GM10847 (cell line): ENCODE measurements around the gene PDZRN4.

Experiments
- POLR2A ChIP-seq: IDR thresholded peaks from 2 replicates; pipeline ENCODE4 v1.6.1; 2011; ENCODE audit not compliant: insufficient read length; ENCODE audit errors: extremely low read depth

PDZRN4 gene

DNA sequence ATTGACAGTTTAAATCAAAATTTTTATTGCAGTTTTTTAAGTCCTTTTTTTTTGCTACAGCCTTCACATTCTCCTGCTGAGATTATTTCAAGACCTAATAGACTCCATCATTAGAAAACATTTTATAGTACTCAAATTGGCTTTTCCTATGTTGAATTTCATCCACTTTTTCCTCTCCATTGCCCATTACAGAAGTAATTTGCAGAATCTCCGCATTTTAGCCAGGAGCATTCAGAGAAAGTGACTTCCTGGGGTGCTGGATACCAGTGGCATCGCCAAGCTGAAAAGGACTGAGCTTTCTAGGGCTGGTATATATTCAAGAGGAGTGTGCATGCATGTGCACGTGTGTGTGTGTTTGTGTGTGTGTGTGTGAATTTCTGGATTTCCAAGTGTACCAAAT lies 340.8 kb downstream of the PDZRN4 start:
- TF ChIP-seq POLR2A, result no peak

GRCh38 chr12:41530441-41530840 lies 342.3 kb downstream of the PDZRN4 start:
- no peak for TF ChIP-seq POLR2A

DNA sequence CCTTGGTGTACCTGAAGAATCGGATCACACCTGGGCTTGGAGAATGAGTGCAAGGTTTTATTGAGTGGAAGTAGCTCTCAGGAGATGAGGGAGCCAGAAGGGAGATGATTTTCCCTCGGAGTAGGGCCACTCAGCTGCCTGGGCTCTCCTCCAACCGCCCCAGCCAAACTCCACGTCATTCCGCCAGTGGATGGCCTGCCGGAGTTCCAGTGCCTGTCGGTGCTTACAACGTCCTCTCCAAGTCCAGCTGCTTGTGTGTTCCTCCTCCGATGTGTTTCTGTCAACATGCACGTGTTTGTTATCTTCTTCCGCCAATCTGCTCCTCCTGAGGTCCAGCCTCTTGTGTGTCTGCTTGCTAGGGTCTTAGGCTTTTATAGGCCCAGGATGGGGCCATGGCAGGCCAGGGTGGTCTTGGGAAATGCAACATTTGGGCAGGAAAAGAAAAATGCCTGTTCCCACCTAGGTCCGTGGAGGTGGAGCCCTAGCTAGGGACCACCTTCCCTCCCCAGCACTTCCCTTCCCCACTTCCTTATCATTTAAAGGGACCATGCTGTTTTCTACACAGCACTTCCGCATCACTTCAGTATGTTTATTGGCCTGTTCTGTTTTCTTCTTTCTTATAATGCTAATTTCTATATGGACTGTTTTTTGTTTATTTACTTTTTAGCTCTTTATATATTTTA lies 343.2 kb downstream of the PDZRN4 start:
- TF ChIP-seq POLR2A, result no peak

GRCh38 chr12:41532072-41532471 lies 344.0 kb downstream of the PDZRN4 start:
- no peak for TF ChIP-seq POLR2A

DNA sequence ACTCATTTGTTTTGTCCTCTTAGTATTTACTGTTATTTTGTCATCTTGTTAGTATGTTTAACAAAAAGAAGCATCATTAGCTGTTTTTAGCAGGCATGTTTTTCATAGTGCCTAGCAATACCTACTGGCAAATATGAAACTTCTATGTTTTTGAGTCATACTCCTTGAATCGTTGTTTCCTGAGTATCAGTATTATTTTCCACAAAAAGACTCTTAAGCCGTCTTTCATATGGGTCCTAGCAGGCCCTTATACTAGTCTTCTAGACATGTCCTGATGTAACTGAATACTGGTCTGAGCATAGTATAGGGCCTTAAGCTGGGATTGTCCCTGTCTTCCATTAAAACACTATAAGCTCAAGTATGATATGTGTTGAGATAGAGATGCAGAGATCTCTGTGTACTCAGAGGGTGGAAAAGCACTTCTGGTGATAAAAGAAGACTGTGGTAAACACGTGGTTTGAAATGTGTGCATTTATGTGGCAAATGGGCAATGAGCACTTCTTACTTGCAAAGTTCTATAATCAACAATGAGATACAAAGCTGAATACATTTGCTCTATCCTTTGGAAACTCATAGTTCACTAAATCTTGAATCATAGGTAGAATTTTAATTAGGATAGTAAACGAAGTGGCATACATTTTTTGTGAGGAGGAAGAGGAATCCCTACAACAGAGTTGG lies 348.8 kb downstream of the PDZRN4 start:
- TF ChIP-seq POLR2A, result no peak

- no peak for TF ChIP-seq POLR2A
Measured at GRCh38 chr12:41537522-41537921, 349.4 kb downstream of the PDZRN4 start.

- no peak for TF ChIP-seq POLR2A
Measured at GRCh38 chr12:41545761-41546160, 357.6 kb downstream of the PDZRN4 start.

DNA sequence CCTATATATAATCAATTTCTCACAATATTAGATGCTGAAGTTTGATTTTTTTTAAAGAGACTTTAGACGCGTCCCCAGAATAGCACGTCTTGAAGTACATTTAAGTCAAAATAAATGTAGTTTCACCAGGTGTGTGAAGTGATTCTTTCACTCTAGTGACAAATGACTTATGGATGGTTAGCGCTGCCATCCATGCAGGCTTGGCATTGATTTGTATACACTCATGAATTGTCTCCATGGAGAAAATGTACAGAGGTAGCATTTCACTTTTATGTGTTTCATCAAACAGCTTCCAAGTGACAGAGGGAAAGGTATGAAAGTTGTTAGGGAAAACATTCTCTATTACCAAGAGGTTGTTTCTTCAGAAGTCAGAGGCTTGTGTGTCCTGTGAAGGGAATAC lies 360.8 kb downstream of the PDZRN4 start:
- no peak for TF ChIP-seq POLR2A

DNA sequence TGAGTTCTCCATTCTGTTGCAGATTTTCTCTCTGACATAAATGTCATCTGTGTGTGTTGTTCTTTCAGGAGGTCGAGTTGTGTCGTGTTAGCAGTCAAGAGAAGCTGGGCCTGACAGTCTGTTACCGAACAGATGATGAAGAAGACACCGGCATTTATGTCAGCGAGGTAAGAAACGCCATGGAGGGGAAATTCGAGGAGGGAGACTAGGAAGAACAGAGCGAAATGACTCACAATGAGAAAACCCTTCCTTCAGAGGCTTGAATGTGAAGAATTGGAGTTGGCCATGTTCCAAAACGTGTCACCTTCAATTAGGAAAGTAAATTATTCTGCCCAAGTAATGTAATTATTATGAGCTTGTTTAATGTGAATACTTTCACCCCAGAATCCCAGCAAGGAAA lies 364.5 kb downstream of the PDZRN4 start:
- TF ChIP-seq POLR2A, result no peak

GRCh38 chr12:41556176-41556575 lies 368.1 kb downstream of the PDZRN4 start:
- TF ChIP-seq POLR2A, result no peak

DNA sequence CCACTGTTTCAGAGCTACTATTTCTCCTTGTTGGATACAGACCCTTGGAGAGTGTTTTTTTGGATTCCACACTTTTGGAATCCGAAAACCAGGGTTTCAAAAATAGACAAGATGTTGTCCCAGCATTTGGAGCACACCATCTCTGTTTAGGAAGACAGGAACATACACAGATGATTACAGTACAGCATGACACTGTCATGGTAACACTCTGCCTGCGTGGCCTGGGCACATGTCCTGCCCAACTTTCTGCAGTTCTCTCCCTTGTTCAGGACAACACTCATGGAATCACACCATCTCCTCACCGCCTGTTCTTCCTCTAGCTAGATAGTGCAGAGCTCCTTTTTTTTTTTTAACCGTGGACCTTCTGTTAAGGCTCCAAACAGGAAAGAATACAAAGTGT lies 369.2 kb downstream of the PDZRN4 start:
- no peak for TF ChIP-seq POLR2A

DNA sequence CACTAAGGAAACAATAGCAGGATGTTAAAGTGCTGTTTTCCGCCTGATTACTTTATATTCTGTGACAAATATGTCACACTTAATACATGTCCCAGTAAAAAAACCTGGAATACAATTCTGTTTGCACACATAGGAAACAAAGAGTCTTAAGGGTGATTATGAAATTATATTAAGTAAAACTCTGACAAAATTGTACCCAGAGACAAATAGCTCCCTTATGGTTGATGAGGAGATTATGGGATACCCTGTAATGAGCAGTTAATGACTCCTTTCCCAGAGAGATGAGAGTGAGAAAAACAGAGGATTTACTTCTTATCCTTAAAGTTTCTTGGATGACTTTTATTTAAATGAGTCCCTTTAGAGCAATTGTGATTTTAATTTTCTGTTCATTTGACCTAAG lies 370.6 kb downstream of the PDZRN4 start:
- no peak for TF ChIP-seq POLR2A

GRCh38 chr12:41563051-41563450 lies 374.9 kb downstream of the PDZRN4 start:
- no peak for TF ChIP-seq POLR2A

- no peak for TF ChIP-seq POLR2A
Measured at GRCh38 chr12:41564816-41565215, 376.7 kb downstream of the PDZRN4 start.

- no peak for TF ChIP-seq POLR2A
Measured at GRCh38 chr12:41566703-41567102, 378.6 kb downstream of the PDZRN4 start.

DNA sequence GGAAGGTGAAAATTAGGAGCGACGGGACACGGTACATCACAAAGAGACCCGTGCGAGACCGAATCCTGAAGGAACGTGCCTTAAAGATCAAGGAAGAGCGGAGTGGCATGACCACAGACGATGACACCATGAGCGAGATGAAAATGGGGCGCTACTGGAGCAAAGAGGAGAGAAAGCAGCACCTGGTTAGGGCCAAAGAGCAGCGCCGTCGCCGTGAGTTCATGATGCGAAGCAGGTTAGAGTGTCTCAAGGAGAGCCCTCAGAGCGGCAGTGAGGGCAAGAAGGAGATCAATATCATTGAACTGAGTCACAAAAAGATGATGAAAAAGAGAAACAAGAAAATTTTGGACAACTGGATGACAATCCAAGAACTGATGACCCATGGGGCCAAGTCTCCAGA lies 385.3 kb downstream of the PDZRN4 start:
- no peak for TF ChIP-seq POLR2A

DNA sequence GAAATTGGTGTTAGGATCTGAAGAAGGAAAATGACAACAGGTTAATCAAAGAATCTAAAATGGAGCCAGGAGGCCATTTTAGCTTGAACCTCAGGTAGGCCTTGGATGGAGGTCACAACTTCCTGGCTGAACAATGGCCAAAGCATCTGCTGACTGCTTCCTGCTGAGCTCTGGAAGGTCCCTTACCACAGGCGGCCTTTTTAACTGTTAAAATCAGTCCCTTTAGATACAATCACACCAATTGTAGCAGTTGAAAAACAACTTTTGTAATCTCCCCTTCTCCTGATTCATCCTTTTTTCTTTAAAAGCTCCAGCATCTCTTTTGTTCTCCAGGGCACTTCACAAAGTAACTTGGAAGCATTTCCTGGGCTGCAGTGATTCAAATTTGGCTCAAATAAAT lies 388.8 kb downstream of the PDZRN4 start:
- TF ChIP-seq POLR2A, result no peak
